Measurements from ENCODE around the gene NUDT8.

The NUDT8 gene

GRCh38 chr11:67673902-67674301 is 44.2 kb upstream of the NUDT8 start:
- ATAC-seq: no peak
- TF ChIP-seq TCF4 (CRISPR knock-in tag; IDR thresholded peaks at IDR 0.05; ENCODE audit: borderline replicate concordance) (no peak), ZFP30 (CRISPR knock-in tag; IDR thresholded peaks at IDR 0.05) (no peak), ISL1 (CRISPR knock-in tag; IDR thresholded peaks at IDR 0.05) (no peak), ZNF70 (CRISPR knock-in tag; IDR thresholded peaks at IDR 0.05) (no peak), CSDC2 (CRISPR knock-in tag; IDR thresholded peaks at IDR 0.05) (no peak), GLIS3 (CRISPR knock-in tag; IDR thresholded peaks at IDR 0.05) (no peak), ZFP3 (CRISPR knock-in tag; IDR thresholded peaks at IDR 0.05) (no peak), ESRRG (CRISPR knock-in tag; IDR thresholded peaks at IDR 0.05) (no peak), POU6F1 (CRISPR knock-in tag; IDR thresholded peaks at IDR 0.05; ENCODE audit: borderline replicate concordance, low read depth) (no peak), BACH2 (CRISPR knock-in tag; IDR thresholded peaks at IDR 0.05; ENCODE audit: borderline replicate concordance) (no peak), CREB5 (CRISPR knock-in tag; IDR thresholded peaks at IDR 0.05; ENCODE audit: low read depth) (no peak)

- TF ChIP-seq ZFP3 (CRISPR knock-in tag; IDR thresholded peaks at IDR 0.05) (no peak), ARNTL (CRISPR knock-in tag; IDR thresholded peaks at IDR 0.05; ENCODE audit: borderline replicate concordance, low read depth) (no peak), PATZ1 (CRISPR knock-in tag; IDR thresholded peaks at IDR 0.05; ENCODE audit: borderline replicate concordance) (no peak), TCF4 (CRISPR knock-in tag; IDR thresholded peaks at IDR 0.05; ENCODE audit: borderline replicate concordance) (no peak), GLIS3 (CRISPR knock-in tag; IDR thresholded peaks at IDR 0.05) (no peak), ZFP30 (CRISPR knock-in tag; IDR thresholded peaks at IDR 0.05) (no peak), TSHZ2 (CRISPR knock-in tag; IDR thresholded peaks at IDR 0.05) (no peak), BACH2 (CRISPR knock-in tag; IDR thresholded peaks at IDR 0.05; ENCODE audit: borderline replicate concordance) (no peak), ZC3H10 (CRISPR knock-in tag; IDR thresholded peaks at IDR 0.05) (no peak), ZNF8 (CRISPR knock-in tag; IDR thresholded peaks at IDR 0.05) (no peak), PPARA (CRISPR knock-in tag; IDR thresholded peaks at IDR 0.05; ENCODE audit: borderline replicate concordance) (no peak), RARB (CRISPR knock-in tag; IDR thresholded peaks at IDR 0.05) (no peak), ISL1 (CRISPR knock-in tag; IDR thresholded peaks at IDR 0.05) (no peak), SNAI2 (CRISPR knock-in tag; IDR thresholded peaks at IDR 0.05) (no peak), ZNF565 (CRISPR knock-in tag; conservative IDR thresholded peaks at IDR 0.05; ENCODE audit: low read depth) (no peak), POU6F1 (CRISPR knock-in tag; IDR thresholded peaks at IDR 0.05; ENCODE audit: borderline replicate concordance, low read depth) (no peak)
- ATAC-seq: no peak
Measured at GRCh38 chr11:67673358-67673757, 43.6 kb upstream of the NUDT8 start.

GRCh38 chr11:67671211-67671520 is 41.4 kb upstream of the NUDT8 start:
- ATAC-seq: no peak
- no peak for TF ChIP-seq ZNF70 (CRISPR knock-in tag; IDR thresholded peaks at IDR 0.05)
- TF ChIP-seq ZFP30 (CRISPR knock-in tag; IDR thresholded peaks at IDR 0.05): no peak
- TF ChIP-seq TSHZ2 (CRISPR knock-in tag; IDR thresholded peaks at IDR 0.05): no peak

Data from SK-N-SH treated with all-trans-retinoic acid at 6 μM for 48 hours (cell line).